ENCODE data around the gene NDST1.

Gene NDST1

DNA sequence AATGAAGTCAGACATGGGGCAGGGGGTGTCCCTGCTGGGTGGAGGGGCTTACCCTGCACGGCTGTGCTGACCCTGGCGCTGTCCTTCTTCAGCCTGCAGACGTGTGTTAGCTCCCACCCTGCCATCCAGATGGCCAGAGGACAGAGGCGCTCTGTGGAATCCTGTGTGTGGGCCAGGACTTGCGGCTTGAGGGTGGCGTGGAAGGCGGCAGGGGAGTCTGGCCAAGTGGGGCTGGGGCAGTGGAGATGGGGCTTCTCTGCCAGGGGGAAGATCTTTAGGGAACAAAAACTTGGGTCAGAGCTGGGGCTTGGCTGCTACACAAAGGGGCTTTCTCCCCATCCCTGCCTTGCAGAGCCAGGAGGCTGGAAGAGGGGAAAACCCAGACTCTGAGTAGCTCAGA is 86.1 kb downstream of the NDST1 start:
- no peak for DNase-seq

DNA sequence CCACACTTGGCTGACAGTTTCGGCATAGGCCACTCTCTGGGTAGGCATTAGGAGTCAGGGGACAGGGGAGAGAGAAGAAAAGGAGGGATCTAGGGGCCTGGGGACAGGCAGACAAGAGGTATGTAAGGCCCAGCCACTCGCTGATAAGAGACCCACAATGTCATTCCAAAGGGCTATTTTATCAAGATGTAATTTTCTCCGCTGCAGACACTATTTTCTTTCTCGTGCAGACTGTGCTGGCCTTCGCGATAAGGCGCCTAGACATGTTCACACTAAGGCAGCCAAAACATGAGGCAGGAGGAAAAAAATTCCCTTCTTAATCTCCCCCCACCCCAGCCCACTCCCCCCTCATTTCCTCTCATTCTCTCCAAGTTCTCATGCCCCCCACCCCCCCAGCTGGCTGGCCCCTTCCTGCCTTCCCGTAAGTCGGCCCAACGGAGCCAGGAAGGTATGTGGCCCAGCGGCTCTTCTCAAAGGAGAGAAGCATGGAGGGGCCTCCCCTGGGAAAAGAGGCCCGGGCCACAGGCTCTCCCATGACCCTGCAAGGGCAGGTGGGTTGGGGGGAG is 87.6 kb downstream of the NDST1 start:
- DNase-seq: no peak

- no peak for DNase-seq
These were observed 88.4 kb downstream of the NDST1 start for GRCh38 chr5:150596313-150596712.

GRCh38 chr5:150596826-150597225 is 88.9 kb downstream of the NDST1 start:
- no peak for DNase-seq

DNA sequence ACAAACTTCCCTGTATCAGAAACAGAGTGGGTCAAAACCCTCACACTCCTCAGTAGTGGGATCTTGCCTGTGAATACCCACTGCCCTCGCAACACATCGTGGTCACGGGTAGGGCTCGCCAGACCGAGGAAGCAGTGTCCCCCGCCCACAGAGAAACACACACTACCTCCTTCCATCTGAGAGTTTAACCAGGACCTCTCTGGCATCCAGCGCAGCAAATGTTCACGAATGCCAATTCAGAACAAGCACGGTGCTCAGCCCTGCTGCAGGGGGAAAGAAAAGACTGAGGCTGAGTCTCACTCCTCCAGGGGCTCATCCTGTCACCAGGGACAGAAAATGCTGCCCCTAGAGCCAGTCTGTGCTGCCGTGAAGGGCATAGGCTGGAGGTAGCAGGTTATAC is 90.1 kb downstream of the NDST1 start:
- no peak for DNase-seq

GRCh38 chr5:150598821-150599273 is 90.9 kb downstream of the NDST1 start:
- no peak for DNase-seq

DNA sequence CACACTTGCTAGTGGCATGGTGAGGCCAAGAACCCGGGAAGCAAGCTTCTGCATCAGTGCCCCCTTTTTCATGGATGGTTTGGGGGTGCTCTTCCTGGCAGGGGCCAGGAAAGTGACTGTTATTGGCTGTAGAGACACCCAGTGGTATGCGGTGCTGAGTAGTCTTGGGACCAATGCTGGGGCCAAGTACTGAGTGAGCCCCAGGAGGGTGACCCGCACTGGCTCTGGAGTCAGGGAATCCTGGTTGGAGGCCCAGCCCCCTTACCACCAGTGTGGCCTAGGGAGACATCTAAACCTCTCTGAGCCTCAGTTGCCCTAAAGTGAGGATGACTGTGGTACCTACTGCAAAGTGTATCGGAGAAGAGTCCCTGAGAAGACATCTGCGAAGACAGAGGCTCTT is 91.3 kb downstream of the NDST1 start:
- no peak for DNase-seq

GRCh38 chr5:150599917-150600511 is 92.1 kb downstream of the NDST1 start:
- DNase-seq: no peak

DNA sequence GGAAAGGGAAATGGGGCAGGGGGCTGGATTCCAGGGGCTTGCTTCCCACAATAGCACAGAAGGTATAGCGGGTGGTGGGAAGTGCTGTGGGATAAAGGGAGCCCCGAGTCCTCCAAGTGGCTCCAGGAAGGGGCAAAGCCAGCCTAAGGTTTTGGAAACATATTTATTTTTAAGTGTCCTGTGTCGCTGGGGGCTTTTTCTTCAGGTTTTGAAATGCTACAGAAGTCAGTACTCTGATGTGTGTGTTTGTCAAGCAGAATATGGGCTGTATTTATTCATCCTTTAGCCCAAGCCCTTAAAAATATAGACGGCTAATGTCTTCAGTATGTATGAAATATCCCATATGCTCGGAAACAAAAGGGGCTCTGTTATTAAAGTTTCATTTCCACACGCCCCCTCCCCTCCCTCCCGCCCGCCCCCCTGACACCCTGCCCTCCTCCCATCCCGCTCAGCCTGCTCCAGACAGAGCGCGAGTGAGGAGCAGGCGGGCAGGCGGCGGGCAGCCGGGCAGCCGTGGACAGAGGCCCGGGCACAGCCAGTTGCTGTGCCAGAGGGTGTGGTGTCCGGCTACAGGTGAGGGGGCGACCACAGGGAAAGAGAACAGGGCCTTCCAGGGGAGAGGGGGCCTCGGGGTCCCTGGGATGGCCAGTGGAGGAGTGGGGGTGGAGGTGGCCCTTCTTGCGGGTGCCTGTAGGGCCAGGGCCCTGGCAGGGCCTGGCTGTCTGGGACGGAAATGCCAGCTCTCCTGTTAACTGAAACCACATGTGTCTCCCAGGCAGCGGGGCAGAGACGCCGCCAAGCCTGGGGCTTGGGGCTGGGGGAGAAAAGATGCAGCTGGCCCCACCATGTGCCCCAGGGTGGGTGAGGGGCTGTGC is 92.9 kb downstream of the NDST1 start:
- DNase-seq: no peak

GRCh38 chr5:150601491-150602345 is 93.8 kb downstream of the NDST1 start:
- no peak for DNase-seq

GRCh38 chr5:150603052-150603451 is 95.1 kb downstream of the NDST1 start:
- no peak for DNase-seq

DNA sequence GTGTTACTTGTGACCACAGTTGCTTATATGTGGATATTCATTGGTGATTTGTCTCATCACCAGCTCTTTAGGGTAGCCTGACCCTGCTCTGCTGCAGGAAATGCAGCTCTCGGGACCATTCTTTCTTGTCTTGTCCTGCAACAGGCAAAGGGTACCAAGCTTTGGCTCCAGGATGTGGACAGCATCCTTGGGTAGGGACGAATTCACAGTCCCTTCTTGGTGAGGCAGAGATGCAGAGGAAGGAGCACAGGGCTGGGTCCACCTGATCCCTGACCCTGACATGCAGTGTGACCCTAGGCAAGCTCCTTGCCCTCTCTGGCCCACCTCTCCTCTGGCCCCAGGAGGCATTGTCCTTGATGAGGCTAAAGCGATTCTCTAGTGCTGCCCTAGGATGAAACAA is 95.6 kb downstream of the NDST1 start:
- no peak for DNase-seq

DNA sequence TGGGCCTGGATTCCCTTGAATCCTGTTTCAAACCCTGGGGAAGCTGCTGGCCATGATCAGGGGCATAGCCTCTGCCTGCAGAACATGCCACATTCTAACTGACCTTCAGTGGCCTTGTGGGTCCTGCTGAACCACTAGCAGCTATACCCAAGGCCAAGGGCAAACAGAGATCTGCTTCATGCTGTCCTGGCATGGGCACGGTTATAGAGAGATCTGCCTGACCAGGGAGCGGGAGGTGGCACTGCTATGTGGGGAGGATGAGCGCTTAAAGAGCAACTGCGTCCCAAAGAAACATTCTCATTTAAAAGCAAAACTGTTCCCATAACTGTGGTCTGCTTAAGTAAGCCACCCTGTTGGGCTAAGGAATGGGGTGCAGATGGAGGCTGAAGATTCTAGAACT is 96.1 kb downstream of the NDST1 start:
- no peak for DNase-seq

GRCh38 chr5:150604894-150605440 is 97.0 kb downstream of the NDST1 start:
- no peak for DNase-seq

DNA sequence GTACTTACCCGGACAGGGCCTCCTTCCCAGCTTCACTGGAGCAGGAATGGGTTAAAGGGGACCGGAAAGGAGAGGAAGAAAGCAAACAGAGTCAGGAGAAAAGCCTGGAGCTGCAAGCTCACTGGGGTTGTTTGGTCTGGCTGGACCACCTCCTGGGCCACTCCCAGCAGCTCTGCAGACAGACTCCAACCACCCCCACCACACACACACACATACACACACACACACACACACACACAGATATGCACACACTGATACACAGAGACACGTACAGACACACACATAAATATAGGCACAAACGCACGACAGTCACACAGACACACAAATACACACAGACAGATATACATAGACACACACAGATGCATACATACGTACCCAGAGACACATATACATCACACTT is 97.6 kb downstream of the NDST1 start:
- no peak for DNase-seq

DNA sequence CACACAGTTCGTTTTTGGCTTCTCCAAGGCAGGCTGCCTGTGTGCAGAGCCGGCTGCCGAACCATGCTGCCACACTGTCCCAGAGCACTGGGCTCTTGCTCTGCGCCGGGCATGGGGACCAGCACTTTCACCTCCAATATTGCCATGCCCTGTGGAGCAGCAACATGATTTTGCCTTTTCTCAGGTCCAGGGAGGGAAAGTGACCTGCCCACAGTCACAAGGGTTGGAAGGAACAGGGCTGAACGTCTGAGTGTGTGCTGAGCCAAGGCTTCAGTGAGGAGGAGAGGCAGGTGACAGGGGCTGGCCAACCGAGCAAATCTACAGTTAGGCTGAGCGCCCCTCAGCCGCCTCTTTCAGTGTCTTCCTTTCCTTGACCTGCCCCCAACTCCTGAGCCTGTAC is 98.5 kb downstream of the NDST1 start:
- no peak for DNase-seq

- no peak for DNase-seq
These were observed 99.2 kb downstream of the NDST1 start for GRCh38 chr5:150607105-150607504.

Measured in stimulated activated CD8-positive, alpha-beta memory T cell treated with anti-CD3 and anti-CD28 coated beads, Interleukin-4, amount 100 ng/mL, for 48 hours (primary cell).